ENCODE measurements around the gene P3H4.

DNA sequence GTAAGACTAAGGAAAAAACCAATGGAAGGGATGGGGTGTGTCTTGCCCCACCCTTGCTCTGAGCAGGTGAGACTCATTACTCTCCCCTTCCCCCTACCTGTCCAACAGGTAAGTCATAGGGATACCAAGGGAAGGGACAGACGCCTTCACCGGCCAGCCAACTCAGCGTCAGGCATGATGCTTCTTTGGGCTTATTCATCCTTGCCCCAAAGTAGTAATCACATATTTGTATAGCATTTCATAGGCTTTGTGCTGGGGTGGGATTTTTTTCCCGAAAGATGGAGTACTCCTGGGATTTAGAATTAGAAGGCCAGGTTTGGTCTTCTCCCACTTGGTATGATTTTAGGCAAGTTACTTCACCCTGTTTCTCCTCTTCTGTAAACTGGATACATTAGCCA lies 24.7 kb downstream of the P3H4 start:
- TF ChIP-seq, protein P1, sequence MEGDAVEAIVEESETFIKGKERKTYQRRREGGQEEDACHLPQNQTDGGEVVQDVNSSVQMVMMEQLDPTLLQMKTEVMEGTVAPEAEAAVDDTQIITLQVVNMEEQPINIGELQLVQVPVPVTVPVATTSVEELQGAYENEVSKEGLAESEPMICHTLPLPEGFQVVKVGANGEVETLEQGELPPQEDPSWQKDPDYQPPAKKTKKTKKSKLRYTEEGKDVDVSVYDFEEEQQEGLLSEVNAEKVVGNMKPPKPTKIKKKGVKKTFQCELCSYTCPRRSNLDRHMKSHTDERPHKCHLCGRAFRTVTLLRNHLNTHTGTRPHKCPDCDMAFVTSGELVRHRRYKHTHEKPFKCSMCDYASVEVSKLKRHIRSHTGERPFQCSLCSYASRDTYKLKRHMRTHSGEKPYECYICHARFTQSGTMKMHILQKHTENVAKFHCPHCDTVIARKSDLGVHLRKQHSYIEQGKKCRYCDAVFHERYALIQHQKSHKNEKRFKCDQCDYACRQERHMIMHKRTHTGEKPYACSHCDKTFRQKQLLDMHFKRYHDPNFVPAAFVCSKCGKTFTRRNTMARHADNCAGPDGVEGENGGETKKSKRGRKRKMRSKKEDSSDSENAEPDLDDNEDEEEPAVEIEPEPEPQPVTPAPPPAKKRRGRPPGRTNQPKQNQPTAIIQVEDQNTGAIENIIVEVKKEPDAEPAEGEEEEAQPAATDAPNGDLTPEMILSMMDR (IDR thresholded peaks at IDR 0.05), result no peak
- TF ChIP-seq EP300 (IDR thresholded peaks at IDR 0.05), result peak in 1 of 4 donors; percentile 6

All from upper lobe of left lung (tissue), 4 donors.